GM18868 (cell line): Measurements from ENCODE around the gene UBQLNL.
A peak's percentile ranks its signal among the peaks of the same experiment; 100 is the strongest.

Experiments used
- ATAC-seq: cut with Tn5 transposase; IDR thresholded peaks from one replicate; pipeline ENCODE4 v1.9.1; 2021; ENCODE audit warnings: mild to moderate bottlenecking, moderate library complexity; ENCODE audit not compliant: unreplicated experiment

The UBQLNL gene

GRCh38 chr11:5516599-5516998 lies at the start of gene UBQLNL:
Gene UBQLNL, minus strand, starts transcription at chr11:5516699. Its CDS starts 258 bp downstream, at chr11:5516441.
- no peak for ATAC-seq

GRCh38 chr11:5564259-5565019 lies 47.9 kb upstream of the UBQLNL start:
- no peak for ATAC-seq

- no peak for ATAC-seq
Measured at GRCh38 chr11:5557751-5558150, 41.3 kb upstream of the UBQLNL start.

- no peak for ATAC-seq
Measured at GRCh38 chr11:5556596-5557188, 40.2 kb upstream of the UBQLNL start.

GRCh38 chr11:5553343-5553742 lies 36.8 kb upstream of the UBQLNL start:
- no peak for ATAC-seq

GRCh38 chr11:5550440-5551095 lies 34.1 kb upstream of the UBQLNL start:
- peak; percentile 92 for ATAC-seq

GRCh38 chr11:5548440-5548839 lies 31.9 kb upstream of the UBQLNL start, which contains the start of gene OR52H1:
Gene OR52H1, minus strand, starts transcription at chr11:5548540. Its CDS starts 3,035 bp downstream, at chr11:5545505.
- ATAC-seq: no peak

- ATAC-seq: no peak
Measured at GRCh38 chr11:5547982-5548381, 31.5 kb upstream of the UBQLNL start.

- ATAC-seq: no peak
Measured at GRCh38 chr11:5546457-5546856, 30.0 kb upstream of the UBQLNL start.

GRCh38 chr11:5541427-5541826 lies 24.9 kb upstream of the UBQLNL start:
- no peak for ATAC-seq

GRCh38 chr11:5536482-5536881 lies 20.0 kb upstream of the UBQLNL start:
- ATAC-seq: no peak

GRCh38 chr11:5534046-5534445 lies 17.5 kb upstream of the UBQLNL start:
- ATAC-seq: no peak

- no peak for ATAC-seq
Measured at GRCh38 chr11:5531053-5531831, 14.7 kb upstream of the UBQLNL start.

GRCh38 chr11:5528495-5528894 lies 12.0 kb upstream of the UBQLNL start:
- no peak for ATAC-seq

GRCh38 chr11:5527716-5528115 lies 11.2 kb upstream of the UBQLNL start:
- no peak for ATAC-seq

GRCh38 chr11:5524756-5525155 lies 8.3 kb upstream of the UBQLNL start:
- ATAC-seq: no peak

- ATAC-seq: no peak
Measured at GRCh38 chr11:5522308-5522707, 5.8 kb upstream of the UBQLNL start.

GRCh38 chr11:5521540-5521939 lies 5.0 kb upstream of the UBQLNL start:
- no peak for ATAC-seq

GRCh38 chr11:5514841-5515240 lies 1.7 kb downstream of the UBQLNL start:
- no peak for ATAC-seq

- no peak for ATAC-seq
Measured at GRCh38 chr11:5509803-5510202, 6.7 kb downstream of the UBQLNL start, which contains the start of gene UBQLN3. Gene UBQLN3, minus strand, starts transcription at chr11:5509957. Its CDS starts 399 bp downstream, at chr11:5509558.

GRCh38 chr11:5508605-5509004 lies 7.9 kb downstream of the UBQLNL start:
- ATAC-seq: no peak
